NK-92 (cell line): ENCODE data around the gene STPG2.

Source experiments
- DNase-seq: peaks from one replicate; lab custom pipeline; 2025; ENCODE audit not compliant: unreplicated experiment; lab: John Stamatoyannopoulos, UW

Gene STPG2

DNA sequence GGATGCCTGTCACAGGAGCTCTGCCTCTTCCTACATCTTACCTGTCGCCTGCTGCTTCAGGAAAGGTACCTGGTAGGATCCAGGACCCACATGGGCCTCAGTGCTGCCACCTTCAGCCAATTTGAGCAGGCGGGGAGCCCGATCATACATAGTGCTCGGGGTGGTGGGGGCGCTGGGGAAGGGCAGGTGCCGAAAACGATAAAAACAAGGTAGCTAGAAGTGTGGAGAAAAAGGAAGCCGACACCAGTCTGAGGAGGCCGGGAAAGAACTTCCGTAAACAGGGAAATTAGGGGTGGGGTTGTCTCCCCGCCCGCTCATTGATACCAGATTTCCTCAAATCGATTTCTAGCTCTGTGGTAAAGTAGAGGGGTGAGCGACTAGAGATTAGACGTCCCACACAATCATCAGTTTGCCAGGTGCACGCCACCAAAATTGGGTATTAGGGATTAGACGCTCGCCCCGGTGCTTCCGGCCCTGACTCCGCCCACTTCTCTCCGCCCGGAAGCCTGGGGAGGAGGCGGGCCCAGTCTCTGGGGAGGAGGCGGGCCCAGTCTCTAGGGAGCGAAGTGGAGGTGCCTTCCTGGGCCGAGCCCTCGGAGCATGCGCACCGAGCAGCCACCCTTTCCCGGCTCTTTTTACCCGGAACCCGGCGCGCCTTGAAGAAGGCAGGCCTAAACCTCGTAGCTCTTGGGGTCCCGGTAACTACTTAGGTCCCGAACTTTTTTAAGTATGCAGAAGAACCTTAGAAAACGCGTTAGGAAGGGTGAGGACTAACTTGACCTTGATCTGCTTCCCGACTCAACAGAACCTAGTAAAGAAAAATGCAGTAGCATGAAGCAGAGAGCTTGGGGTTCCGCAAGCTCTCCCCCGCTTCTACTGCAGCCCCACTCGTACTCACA, at the start of gene STPG2:
TSS of gene STPG2 (minus strand) at position 476 of the 899 bp plus-strand sequence.
- DNase-seq = peak; percentile 53

DNA sequence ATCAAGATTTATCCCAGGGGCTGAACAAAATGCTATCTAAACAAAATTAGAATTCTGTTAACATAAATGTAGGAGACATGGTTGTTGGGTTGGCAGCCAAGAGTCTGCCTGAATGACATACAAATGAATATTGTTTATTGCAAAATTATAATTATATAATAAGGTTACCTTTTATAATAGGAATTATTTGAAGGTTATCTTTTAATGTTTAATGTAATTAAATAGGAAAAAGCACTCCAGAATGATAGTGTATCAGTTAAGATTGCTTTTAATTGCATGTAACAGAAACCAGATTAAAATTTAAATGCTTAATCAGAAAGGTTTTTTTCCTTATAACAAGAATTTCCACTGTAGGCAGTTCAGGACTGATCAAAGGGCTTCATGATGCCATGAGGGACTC, 42.0 kb upstream of the STPG2 start:
- DNase-seq = no peak

DNA sequence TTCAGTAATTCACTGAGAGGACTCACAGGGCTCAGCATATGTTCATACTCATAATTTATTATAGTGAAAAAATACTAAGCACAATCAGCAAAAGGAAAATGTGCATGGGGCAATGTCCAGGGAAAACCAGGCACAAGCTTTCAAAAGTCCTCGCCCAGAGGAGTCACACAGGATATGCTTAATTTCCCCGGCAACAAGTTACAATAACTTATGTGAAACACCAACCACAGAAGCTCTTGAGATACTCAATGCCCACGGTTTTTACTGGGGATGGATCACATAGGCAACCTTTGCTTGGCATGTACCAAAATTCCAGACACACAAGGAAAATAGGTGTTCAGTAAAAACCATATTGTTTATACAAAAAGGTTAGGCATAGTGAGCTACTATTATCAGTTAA, 38.5 kb upstream of the STPG2 start:
- DNase-seq = no peak

DNA sequence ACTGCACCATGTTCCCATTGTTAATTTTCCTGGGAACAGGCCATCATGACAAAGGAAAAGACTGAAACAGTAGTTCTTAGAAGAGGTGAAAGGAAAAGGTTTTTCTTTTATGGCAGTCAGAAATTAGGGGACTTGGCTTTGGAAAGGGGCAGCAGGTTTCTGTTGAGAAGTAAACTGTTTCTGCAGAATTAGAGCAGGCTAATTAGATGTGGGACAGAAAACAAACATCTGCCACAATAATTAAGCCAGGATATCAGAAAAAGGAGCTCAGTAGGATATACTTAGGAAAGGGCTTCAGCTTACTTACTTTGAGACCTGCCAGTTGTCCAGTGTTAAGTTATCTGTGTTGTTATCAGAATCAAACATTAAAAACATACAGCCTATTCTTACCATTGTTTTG, 36.7 kb upstream of the STPG2 start:
- no peak for DNase-seq

DNA sequence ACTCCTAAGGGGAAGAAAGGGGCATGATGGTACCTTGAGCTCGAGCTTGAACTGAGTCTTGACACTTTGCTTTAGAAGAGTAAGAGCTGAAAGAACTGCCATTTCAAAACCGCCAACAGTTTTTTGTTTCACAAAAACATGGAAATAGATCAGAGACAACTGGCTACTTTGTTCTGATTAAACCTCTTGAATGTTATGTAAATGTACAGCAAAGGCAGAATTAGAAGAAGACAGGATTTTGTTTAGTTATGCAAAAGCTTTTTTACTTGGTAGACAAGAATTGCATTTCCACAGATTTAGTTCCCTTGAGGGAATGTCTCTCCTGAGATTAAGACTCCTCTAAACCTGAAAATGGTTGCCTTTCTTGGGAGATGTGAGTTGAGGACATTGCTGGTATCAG, 33.3 kb upstream of the STPG2 start:
- DNase-seq = no peak

DNA sequence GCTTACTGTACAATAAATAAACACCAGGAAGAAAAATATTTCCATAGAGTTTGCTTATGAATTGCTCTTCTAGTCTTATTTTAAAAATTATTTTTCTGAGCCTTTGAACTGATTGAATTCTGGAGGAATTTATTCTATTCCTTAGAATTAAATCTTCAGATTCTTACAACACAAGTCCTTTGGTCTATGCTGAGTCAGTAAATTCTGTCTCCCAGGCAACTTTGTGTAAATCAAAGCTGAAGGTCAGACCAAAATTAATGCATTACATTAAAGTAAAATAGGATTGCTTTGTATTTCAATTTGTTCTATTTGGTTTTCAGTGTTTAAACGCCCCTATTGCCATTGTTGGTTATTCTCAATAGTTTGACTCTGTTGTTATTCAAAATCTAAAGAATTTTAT, 26.8 kb upstream of the STPG2 start:
- no peak for DNase-seq

DNA sequence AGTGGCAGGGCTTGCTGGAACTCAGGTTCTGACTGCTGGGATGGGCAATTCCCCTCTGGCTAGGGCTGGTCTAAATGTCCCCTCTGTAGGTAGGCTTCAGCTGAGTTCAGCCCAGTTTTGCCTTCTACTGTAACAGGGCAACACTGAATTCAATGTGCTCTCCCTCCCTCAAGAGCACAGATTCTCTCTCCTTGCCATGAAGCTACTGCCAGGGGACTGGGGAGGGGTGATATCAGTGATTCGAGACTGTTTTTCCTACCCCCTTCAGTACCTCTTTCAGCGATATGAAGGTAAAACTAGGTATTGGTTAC, 23.4 kb upstream of the STPG2 start:
- no peak for DNase-seq

DNA sequence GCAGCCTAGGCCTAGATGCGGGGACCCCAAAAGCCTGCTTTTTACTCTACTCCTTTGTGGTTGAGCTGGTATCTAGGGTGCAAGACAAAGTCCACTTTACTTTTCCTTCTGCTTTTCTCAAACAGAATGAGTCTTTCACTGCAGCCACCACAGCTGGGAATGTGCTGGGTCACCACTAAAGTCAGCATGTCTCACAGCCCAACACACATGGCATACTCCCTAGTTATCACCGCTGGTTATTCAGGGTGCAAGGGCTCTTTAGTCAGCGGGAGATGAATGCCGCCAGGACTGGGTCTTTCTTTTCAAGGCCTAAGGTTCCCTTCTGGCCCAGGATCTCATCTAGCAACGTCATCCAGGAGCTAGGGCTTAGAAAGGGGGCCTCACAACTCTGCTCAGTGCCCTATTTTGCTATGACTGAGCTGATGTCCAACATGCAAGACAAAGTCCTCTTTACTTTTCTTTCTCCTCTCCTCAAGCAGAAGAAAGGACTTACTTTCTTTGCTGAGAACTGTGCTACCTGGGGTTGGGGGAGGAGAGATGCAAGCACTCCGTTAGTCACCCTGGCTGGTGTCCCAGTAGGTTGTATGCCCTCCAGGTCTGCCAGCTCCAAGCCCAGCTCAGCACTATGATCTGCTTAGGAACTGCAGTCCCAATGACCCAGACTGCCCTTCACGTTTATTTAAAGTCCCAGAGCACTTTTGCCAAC, 22.9 kb upstream of the STPG2 start:
- no peak for DNase-seq

DNA sequence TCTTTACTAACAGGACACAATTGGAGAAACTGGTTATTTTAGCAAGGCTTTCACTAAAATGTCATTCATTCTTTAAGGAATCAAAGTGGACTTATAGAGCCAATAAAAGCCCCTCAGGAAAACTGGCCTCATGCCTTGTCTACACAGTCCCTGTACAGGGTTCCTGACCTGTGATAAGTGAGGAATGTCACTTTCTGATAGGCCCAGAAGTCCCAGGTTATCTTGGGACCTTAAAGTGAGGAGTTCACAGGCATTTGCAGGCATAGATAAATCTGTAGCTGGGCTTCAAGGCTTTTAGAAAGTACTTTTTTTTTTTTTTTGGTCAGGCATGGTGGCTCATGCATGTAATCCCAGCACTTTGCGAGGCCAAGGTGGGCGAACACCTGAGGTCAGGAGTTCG, 19.4 kb upstream of the STPG2 start:
- DNase-seq = no peak

DNA sequence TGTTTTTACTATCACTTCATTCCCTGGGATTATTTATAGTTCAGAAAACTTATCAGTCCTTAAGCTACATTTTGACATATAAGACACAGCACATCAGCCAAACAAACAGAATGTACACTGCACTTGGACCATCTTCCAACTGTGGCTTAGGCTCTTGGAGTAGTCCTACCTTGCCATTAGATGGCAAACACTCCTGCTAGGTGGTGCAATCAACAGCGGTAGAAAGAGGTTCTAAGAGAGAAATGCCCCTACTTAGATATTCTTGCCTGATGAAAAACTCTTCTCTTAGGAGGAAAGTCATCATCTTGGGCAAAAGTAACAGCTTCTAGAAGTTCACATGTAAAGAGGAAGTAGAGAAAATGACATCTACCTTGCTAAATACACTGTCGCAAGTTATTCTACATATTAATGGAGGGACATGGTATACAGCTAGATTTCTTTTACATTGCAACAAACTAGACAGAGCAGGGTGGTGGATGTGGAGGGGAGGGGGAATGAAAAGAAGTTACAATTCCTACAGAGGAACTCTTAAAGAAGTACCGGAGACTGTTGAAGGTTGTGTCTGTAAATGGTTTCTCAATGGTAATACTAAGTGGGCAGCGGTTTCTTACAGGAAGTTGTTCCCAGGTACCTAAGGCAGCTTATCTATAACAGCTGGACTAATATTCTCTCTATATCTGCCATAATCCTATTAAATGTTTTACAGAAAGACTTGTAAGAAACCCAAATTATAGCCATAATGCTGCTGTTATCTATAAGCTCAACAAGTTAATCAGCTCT, 8.1 kb upstream of the STPG2 start:
- no peak for DNase-seq

DNA sequence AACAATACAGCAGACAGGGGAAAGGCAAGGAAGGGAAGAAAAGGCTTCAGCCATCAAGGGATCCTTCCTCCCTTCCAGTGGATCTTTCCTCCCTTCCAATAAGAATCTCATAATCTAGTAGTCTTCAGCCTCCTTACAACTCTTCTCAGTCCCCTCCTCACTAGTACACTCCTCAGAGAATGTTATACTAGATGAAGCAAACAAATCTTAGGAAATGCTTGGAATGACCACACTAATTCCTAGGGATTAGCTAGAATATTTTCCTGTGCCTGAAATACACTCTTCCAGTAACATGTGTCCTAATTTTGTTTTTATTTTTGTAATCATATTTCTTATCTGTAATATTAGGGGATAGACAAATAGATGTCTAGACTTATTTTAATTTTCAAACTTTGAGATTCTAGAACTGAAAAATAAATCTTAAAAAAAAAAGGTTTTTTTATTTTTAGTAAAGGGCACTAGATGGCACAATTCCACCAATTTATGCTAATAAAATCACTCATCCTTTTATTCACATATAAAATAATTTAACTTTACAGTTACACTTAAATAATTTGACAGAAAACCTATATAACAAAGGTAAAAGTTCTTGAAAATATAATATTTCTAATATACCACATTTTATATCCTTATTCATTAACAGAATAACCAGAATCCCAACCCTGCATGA, 7.0 kb upstream of the STPG2 start:
- no peak for DNase-seq

DNA sequence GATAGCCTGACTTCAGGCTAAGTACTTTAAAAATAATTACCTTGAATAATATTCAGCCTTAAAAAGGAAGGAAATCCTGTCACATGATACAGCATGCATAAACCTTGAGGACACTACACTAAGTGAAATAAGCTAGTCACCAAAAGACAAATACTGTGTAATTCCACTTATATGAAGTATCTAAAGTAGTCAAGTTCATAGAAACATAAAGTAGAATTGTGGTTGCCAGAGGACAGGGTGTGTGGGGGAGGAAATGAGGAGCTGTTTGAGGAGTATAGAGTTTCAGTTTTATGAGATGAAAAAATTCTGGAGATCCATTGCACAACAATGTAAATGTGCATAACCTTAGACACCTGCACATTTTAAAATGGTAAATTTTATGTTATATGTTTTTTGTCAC, 5.6 kb upstream of the STPG2 start:
- no peak for DNase-seq

DNA sequence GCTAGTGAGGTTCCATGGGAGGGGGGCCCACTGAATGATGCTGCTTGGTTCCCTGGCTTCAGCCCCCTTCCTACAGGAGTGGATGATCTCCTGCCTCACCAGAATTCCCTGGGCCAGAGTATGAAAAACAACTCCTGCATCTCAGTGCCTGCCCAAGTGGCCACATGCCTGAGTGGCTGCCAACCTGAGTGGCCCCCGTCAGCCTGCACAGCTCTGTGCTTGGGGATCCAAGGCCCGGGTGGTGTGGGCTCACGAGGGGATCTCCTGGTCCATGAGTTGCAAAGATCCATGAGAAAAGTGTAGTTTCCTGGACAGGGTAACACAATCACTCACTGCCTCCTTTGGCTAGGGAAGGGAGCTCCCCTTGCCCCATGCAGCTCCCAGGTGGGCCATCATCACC, 17.1 kb downstream of the STPG2 start:
- no peak for DNase-seq

DNA sequence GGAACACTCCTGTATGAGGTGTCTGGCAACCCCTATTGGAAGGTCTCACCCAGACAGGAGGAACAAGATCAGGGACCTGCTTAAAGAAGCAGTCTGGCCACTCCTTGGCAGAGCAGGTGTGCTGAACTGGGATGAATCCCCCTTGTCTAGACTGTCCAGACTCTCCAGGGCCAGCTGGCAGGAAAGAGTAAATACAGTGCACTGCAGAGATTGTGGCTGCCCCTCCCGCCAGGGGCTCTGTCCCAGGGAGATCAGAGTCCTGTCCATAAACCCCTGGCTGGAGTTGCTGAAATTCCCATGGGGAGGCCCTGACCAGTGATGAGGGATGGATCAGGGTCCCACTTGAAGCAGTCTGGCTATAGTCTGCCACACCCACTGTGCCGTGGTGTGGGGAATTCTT, 17.7 kb downstream of the STPG2 start:
- DNase-seq = no peak

DNA sequence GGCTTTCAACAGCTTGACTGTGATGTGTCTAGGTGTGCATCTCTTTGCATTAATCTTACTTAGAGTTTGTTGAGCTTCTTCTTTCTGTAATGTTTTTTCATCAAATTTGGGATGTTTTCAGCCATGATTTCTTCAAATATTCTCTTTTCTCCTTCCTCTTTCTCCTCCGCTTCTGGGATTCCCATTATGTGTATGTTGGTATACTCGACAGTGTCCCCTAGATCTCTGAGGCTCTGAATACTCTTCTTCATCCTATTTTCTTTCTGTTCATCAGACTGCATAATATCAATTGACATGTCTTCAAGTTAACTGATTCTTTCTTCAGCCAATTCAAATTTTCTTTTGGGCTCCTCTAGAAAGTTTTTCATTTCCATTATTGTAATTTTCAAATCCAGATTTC, 25.9 kb downstream of the STPG2 start:
- DNase-seq = no peak

DNA sequence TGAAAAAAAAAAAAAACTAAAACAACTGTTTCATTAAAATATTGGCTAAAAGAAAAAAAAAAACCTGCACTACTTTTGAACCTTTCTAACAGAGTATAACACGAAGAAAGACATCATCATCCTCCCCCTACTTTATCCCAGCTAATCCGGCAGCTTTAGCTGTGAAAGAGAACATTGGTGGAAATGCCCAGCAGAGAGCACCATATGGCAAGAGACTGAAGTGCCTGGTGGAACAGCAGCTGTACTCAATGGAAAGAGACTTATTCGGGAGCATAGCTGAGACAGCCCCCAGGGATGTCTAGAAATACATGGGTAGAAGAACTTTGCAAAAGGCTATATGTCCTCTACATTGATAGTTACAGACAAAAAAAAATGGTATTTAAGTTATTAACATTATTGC, 30.3 kb downstream of the STPG2 start:
- DNase-seq = no peak

DNA sequence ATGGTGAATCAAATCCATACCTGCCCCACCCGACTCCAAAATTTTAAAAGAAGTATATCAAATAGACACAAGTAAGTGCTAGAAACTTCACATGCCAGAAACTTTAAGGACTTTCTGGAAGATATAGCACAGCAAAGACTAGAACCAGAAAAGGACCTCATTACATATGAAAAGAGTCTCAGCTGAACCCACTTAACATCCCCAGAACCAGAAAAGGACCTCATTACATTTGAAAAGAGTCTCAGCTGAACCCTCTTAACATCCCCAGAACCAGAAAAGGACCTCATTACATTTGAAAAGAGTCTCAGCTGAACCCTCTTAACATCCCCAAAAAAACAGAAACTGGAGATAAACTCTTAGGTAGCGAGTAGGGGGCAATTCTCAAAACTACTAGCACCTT, 32.3 kb downstream of the STPG2 start:
- DNase-seq = no peak

DNA sequence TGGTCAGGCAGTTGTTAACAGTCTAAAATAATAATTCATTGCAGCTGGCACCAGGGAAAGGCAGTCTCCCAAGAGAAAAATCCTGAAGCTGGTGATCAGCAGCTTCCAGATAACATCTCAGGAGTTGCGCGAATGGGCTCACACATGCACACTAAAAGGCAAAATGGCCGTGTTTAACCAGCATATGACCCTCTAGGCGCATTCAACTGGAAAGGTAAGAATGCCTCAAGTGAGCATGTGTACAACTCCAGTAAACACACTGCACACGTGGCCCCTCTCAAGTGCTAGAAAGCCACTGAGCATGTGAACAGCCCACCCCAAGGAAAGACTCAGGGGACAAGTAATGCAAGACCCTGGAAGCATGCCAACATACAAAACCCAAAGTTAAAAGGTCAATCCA, 33.1 kb downstream of the STPG2 start:
- no peak for DNase-seq

DNA sequence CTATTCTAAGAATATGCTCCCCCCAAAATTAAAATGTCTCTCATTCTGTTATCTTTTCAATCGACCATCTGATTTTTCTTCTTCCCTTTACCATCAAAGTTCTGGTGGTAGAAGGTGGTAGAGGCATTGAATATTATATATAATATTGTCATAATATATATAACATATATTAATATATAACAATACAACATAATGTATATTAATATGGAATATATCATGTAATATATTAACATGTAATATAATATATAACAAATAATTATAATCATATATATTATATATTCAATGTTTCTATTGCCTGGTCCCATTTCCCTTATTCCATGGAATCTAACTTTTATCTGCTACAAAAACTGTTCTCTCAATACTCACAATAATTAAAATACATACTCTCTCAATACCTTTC, 40.6 kb downstream of the STPG2 start:
- no peak for DNase-seq

DNA sequence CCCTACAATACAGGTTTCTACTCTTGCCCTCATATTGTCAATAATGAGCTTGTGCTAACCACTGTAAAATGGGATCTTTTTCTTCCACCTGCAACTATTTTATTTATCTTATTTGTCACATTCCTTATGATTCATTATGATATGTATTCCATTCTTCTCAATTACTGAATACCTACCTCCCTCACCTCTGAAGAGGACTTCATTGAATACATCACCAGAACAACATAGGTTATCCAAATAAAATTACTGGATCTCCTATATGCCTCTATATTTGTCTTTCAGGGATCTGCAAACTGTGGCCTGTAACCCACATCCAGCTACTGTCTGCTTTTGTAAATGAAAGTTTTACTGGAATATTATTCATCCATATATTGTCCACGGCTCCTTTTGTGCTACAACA, 41.3 kb downstream of the STPG2 start:
- no peak for DNase-seq

DNA sequence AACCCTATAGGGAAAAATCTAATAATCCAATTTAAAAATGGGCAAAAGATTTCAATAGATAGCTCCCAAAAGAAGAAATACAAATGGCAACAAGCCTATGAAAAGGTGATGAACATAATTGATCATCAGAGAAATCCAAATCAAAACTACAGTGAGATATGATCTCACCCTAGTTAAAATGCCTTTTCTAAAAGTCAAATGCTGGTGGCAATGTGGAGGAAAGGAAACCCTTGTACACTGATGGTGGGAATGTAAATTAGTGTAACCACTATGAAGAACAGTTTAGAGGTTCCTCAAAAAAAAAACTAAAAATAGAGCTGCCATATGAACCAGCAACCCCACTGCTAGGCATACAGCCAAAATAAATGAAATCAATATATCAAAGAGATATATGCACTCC, 44.5 kb downstream of the STPG2 start:
- no peak for DNase-seq
